Stimulated activated CD8-positive, alpha-beta memory T cell treated with anti-CD3 and anti-CD28 coated beads, Interleukin-12 subunit alpha, Interleukin-12 subunit beta, amount 100 ng/mL, for 24 hours (primary cell): ENCODE measurements around the gene THEM4.
A peak's percentile ranks its signal among the peaks of the same experiment; 100 is the strongest.
"Not testable (repeated sequence)": the region's sequence is repeated elsewhere in the genome, so short reads cannot be mapped to it uniquely, and the experiment has no call there.

Experiments used
- DNase-seq: peaks from one replicate; pipeline ENCODE4 v3.0.0-alpha.2; 2020; ENCODE audit errors: extremely low read depth

THEM4 gene

GRCh38 chr1:151934048-151934493 is 24.8 kb upstream of the THEM4 start:
- DNase-seq = no peak

- no peak for DNase-seq
Measured at GRCh38 chr1:151924691-151925587, 15.6 kb upstream of the THEM4 start.

- no peak for DNase-seq
Measured at GRCh38 chr1:151923422-151923821, 14.1 kb upstream of the THEM4 start.

GRCh38 chr1:151920149-151920548 is 10.8 kb upstream of the THEM4 start:
- DNase-seq = no peak

GRCh38 chr1:151918819-151919610 is 9.7 kb upstream of the THEM4 start:
- DNase-seq = no peak

- DNase-seq = no peak
Measured at GRCh38 chr1:151918156-151918555, 8.8 kb upstream of the THEM4 start.

GRCh38 chr1:151916726-151917370 is 7.5 kb upstream of the THEM4 start:
- no peak for DNase-seq

GRCh38 chr1:151915061-151915686 is 5.9 kb upstream of the THEM4 start:
- DNase-seq = no peak

- no peak for DNase-seq
Measured at GRCh38 chr1:151914076-151914475, 4.8 kb upstream of the THEM4 start.

- no peak for DNase-seq
Measured at GRCh38 chr1:151912973-151913372, 3.7 kb upstream of the THEM4 start.

GRCh38 chr1:151908228-151908691 is 1.1 kb downstream of the THEM4 start:
- no peak for DNase-seq

GRCh38 chr1:151907363-151908139 is 1.8 kb downstream of the THEM4 start:
- DNase-seq = no peak

- DNase-seq = not testable (repeated sequence)
Measured at GRCh38 chr1:151906324-151906645, 3.0 kb downstream of the THEM4 start.

GRCh38 chr1:151905443-151906323 is 3.6 kb downstream of the THEM4 start:
- DNase-seq = not testable (repeated sequence)

GRCh38 chr1:151905070-151905442 is 4.3 kb downstream of the THEM4 start:
- peak; percentile 20 for DNase-seq

- no peak for DNase-seq
Measured at GRCh38 chr1:151902858-151903257, 6.5 kb downstream of the THEM4 start.

- DNase-seq = not testable (repeated sequence)
Measured at GRCh38 chr1:151900804-151901203, 8.5 kb downstream of the THEM4 start.

- DNase-seq = no peak
Measured at GRCh38 chr1:151898519-151898991, 10.8 kb downstream of the THEM4 start.

- no peak for DNase-seq
Measured at GRCh38 chr1:151897991-151898431, 11.3 kb downstream of the THEM4 start.
